ENCODE data around the gene ASIC1.
A peak's percentile ranks its signal among the peaks of the same experiment; 100 is the strongest.
"Not testable (repeated sequence)": the region's sequence is repeated elsewhere in the genome, so short reads cannot be mapped to it uniquely, and the experiment has no call there.

ASIC1 gene

GRCh38 chr12:50061946-50062686 is 4.7 kb downstream of the ASIC1 start:
- no peak for FAIRE-seq

DNA sequence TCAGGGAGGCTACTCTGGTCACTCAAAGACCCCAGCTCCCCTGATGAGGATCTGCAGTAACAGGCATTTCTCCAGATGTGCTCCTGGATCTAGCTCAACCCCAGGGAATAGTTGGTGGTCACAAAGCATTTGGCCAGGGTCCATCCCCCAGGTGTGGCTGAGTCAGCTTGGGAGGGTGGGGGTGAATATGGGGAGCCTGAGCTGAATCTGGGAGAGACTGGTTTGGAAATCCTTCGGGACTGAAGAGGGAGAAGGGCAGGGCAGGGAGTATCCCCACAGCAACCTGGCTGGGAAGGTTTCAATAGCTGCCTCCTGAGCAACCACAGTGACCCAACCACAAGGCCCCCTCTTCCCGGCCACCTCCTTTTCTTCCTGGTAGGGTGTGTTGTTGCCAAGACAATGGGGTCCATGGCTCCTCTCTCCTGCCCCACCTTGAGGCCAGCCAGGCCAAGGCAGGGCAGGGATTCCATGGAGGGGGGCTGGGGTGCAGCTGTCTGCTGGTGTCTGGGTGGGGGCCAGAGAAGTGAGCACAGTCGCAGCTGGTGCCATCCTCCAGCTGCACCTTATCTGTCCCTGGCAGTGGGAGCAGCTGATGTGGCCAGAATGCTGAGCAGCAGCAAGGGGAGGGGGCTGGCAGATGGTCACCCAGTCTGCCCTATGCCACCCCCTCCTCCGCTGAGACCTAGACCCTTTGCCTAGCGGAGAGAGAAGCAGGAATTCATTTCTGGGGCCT is 5.5 kb downstream of the ASIC1 start:
- FAIRE-seq: no peak

DNA sequence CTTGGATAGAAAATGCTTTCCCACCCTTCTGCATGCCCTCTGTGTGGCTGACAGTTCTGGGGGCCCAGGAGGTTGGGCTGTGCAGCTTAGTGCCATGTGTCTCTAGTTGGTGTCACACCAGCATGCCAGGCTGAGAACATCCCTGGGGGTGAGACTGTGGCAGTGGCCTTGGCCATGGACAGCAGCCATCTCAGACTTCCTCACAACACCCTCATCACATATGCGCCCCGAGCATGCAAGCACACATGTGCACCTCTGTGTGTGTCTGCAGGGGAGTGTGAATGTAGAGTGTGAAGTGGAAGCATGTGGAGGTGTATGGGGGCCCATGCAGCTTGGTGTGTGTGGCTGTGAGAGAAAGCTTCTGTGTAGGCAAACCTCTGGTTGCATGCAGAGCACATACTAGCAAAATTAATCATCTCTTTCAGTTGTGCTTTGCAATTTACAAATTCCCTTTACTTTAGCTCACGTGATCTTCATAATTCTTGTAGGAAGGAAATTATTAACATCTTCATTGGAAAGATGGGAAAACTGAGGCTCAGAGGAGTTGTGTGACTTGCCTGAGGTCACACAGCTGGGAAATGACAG is 8.4 kb downstream of the ASIC1 start:
- no peak for FAIRE-seq

DNA sequence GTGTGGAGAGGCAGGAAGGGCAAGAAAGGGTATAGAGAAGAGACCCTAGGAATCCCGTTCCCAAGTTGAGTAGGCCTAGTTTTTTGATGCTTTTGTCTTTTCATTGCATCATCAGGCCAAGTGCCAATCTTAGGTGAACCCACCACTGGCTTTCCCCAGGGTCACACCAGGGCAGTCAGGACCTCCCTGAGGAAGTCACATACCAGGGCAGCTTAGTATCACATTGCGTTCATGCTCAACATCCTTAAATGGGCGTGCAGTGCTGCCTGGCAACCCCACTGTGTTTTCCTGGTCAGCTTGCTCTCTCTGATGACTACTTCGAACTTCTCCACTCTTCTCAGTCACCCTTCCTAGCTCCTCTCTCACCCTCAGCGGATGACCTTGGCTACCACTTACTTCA is 9.0 kb downstream of the ASIC1 start:
- no peak for FAIRE-seq

DNA sequence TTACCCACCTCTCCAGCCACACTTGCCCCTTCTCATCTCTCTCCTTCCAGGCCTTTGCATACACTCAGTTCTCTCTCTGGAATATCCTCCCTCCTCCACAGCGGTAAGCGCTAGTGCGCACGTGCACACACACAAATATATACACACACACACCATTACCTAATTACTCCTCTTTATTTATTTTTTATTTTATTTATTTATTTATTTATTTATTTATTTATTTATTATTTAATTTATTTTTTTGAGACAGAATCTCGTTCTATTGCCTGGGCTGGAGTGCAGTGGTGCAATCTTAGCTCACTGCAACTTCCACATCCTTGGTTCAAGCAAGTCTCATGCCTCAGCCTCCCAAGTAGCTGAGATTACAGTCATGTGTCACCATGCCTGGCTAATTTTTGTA is 11.7 kb downstream of the ASIC1 start:
- no peak for FAIRE-seq

GRCh38 chr12:50069539-50069938 is 12.1 kb downstream of the ASIC1 start:
- no peak for FAIRE-seq

- FAIRE-seq: peak; percentile 24
Observed at GRCh38 chr12:50070314-50071060, 13.1 kb downstream of the ASIC1 start.

DNA sequence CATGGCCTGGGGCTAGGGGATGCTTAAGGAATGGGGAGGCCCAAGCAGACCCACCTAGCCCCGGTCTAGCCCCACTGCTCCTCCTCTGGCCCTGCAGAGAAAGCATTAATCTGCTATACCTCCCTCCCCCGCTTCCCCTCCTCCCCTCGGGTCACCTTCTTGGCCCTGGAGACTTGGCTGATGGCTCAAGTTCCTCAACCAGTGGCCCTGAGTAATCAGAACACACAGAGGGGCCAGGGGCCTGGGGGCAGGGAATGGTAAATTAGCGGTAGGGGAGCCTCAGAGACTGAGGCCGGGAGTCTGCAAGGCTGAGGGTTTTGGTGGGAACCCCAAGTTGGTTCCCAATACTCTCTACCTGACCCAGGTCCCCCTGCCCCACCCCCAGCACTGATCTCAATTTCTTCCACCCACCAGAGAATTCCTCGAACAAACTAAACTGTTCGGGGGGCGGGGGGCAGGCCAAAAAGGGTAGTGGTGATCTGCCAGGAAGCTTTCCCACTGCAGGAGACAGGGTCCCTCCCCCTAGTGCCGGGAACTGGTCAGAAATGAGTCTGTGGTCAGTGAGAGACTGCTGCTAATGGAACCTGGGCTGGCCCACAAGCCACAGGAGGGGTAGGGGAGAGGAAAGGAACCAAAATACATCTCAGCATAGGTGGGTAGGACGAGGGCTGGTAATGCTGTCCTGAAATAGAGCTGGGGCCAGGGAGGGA is 15.0 kb downstream of the ASIC1 start:
- FAIRE-seq: no peak

DNA sequence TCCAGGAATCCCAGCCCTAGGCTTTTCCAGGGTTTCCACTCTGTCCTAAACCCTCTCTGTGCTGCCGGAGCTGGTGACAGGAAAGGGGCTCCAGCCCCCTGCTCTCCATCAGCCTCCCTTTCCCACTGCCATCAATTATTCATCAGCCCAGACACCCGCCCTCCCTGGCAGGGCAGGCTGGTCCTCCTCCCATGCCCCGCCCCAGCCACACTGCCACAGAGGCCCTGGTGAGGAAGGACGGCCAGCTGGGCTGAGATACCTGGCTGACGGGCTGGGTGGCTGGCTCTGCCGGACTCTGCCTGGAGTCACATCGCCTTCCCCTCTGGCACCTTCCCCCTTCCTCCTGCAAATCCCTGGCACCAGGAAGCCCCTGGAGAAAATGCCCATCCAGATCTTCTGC is 15.8 kb downstream of the ASIC1 start:
- no peak for FAIRE-seq

- FAIRE-seq: no peak
Observed at GRCh38 chr12:50073712-50074111, 16.3 kb downstream of the ASIC1 start.

GRCh38 chr12:50074936-50075807 is 17.8 kb downstream of the ASIC1 start:
- no peak for FAIRE-seq

GRCh38 chr12:50075808-50076170 is 18.4 kb downstream of the ASIC1 start:
- FAIRE-seq: no peak

GRCh38 chr12:50077099-50077498 is 19.7 kb downstream of the ASIC1 start:
- FAIRE-seq: no peak

- no peak for FAIRE-seq
Observed at GRCh38 chr12:50078281-50078680, 20.9 kb downstream of the ASIC1 start.

DNA sequence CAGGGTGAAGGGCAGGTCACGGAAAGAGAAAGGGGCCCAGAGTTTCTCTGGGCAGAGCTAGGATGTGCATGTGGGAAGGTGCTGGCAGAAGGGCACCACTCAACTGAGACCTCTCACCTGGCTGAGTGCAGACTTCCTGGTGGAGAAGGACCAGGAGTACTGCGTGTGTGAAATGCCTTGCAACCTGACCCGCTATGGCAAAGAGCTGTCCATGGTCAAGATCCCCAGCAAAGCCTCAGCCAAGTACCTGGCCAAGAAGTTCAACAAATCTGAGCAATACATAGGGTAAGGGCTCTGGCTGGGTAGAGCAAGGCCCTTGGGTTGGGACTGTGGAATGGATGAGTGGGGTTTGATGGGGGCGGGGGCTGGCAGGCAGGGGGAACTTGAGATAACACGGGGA is 22.4 kb downstream of the ASIC1 start:
- no peak for FAIRE-seq

- no peak for FAIRE-seq
Observed at GRCh38 chr12:50081096-50081808, 23.9 kb downstream of the ASIC1 start.

DNA sequence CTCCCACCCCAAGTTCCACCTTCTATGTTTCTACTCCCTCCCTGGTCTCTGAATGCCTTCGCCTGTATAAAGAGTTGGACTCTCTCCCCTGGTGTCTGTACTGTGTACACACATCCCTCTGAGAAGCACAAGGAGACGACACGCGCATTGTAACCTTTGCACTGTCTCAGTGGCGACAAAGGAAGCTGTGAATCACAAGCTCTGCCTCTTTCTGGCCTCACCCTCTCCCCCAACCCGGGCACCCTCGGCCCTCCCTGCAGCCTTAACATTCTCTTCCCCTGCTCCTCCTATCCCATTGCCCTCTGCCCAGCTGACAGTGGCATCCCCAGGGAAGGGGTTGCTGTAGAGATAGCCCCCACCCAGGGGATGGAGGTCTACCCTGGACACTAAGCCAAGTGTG is 25.2 kb downstream of the ASIC1 start:
- no peak for FAIRE-seq

GRCh38 chr12:50083301-50083700 is 25.9 kb downstream of the ASIC1 start:
- no peak for FAIRE-seq

GRCh38 chr12:50084409-50084774 is 27.0 kb downstream of the ASIC1 start:
- not testable (repeated sequence) for FAIRE-seq

DNA sequence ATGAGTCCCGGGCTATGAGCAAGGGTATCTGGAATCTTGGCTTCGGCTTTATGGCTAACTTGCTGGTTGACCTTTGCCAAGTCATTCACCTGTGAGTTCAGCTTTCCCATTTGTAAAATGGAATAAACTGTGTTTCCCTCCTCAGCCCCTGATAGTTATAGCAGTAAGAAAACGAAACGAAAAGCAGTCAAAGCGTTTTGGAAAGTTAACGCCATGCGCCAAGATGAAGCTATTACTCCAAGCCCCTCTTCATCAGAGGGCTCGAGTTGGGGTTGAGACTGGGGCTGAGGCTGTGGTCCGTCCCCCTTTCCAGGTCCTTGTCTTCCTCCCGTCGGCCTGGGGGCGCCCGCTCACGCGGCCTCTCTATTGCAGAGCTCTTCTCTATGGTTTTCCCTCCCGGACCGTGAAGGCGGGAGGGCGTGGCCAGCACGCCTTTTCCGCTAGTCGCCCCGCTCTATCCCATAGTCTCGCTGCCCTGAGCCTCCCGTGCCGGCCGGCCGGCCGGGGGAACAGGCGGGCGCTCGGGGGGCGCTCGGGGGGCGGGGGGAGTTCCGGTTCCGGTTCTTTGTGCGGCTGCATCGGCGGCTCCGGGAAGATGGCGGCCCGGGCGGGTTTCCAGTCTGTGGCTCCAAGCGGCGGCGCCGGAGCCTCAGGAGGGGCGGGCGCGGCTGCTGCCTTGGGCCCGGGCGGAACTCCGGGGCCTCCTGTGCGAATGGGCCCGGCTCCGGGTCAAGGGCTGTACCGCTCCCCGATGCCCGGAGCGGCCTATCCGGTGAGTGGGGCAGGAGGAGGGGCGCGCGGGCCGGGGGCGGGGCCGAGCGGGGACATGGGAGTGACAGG is 27.6 kb downstream of the ASIC1 start, which contains the start of gene SMARCD1:
TSS of gene SMARCD1 (plus strand) at position 568 of the 840 bp plus-strand sequence. CDS start at position 596, 28 bp downstream.
- no peak for FAIRE-seq
